Mucosa of descending colon (tissue), 3 donors: Measurements from ENCODE around the gene CDC42EP1. TPM values are rescaled to one million over a fixed set of nuclear protein-coding genes. Genes with fewer than 3 reads are reported as not detected.

Source experiments
- ATAC-seq: fragments of 200-7000 bp; cut with Tn5 transposase; one replicate; pipeline ENCODE4 v1.9.1; 2020; ENCODE audit warnings: mild to moderate bottlenecking, moderate library complexity
- DNase-seq, 3 donors: peaks; one replicate each; pipeline ENCODE4 v3.0.0-alpha.2; 2020
- H3K36me3 ChIP-seq: fragments of 200-600 bp; one replicate; pipeline ENCODE4 v1.8.0; 2021; ENCODE audit warnings: low read depth, mild to moderate bottlenecking
- H3K4me1 ChIP-seq: fragments of 200-600 bp; one replicate; pipeline ENCODE4 v1.8.0; 2021; ENCODE audit warnings: low read depth, mild to moderate bottlenecking
- H3K4me3 ChIP-seq: fragments of 200-600 bp; one replicate; pipeline ENCODE4 v1.8.0; 2021; ENCODE audit warnings: mild to moderate bottlenecking
- H3K9me3 ChIP-seq: fragments of 200-600 bp; one replicate; pipeline ENCODE4 v1.8.0; 2021; ENCODE audit warnings: mild to moderate bottlenecking
- intact Hi-C, 2 donors: fragments of 100-400 bp; cut with DNase I in 1 of 2; cut with micrococcal nuclease in 1 of 2; formaldehyde crosslinking; loops; one replicate each; pipeline versions ENCODE4 v1.11.0 to v1.11.1; 2022; cut with DNase I, micrococcal nuclease
- total RNA-seq, 3 donors: library from RNA; stranded (reverse); fragmentation: NEBNext Ultra II Directional in 2 of 3; extraction: Animal tissue kit (Norgen Biotek cat#: 25700) in 2 of 3; gene quantifications; one replicate each; pipeline versions ENCODE4 v1.2.1 to v1.2.4, GENCODE V29; 2021 to 2023
- TF ChIP-seq, protein P1 (sequence below): fragments of 200-600 bp; IDR thresholded peaks from one replicate; pipeline ENCODE4 v1.8.0; 2022; ENCODE audit warnings: antibody characterized with exemption, mild to moderate bottlenecking
- donor health status: DM: no; HTN: no; CAD: no; lungs with moderate emphysema.
- donor health status: DM: no; HTN: no; CAD: no.
- donor health status: DM: no; HTN: yes; CAD: no.

CDC42EP1 gene
- total RNA-seq, 3 donors from 2014 or later, result 31.5 to 52.0 (median 48.2) TPM

GRCh38 chr22:37556710-37557109, 3.6 kb upstream of the CDC42EP1 start:
- TF ChIP-seq, protein P1, sequence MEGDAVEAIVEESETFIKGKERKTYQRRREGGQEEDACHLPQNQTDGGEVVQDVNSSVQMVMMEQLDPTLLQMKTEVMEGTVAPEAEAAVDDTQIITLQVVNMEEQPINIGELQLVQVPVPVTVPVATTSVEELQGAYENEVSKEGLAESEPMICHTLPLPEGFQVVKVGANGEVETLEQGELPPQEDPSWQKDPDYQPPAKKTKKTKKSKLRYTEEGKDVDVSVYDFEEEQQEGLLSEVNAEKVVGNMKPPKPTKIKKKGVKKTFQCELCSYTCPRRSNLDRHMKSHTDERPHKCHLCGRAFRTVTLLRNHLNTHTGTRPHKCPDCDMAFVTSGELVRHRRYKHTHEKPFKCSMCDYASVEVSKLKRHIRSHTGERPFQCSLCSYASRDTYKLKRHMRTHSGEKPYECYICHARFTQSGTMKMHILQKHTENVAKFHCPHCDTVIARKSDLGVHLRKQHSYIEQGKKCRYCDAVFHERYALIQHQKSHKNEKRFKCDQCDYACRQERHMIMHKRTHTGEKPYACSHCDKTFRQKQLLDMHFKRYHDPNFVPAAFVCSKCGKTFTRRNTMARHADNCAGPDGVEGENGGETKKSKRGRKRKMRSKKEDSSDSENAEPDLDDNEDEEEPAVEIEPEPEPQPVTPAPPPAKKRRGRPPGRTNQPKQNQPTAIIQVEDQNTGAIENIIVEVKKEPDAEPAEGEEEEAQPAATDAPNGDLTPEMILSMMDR, result no peak
- DNase-seq (no peak), ATAC-seq (no peak)
- no peaks in the 10 kb centered on the region for H3K36me3 ChIP-seq
- H3K4me1 ChIP-seq, result peaks cover 25% of the 10 kb centered on the region
- intact Hi-C loops, result no loop called here
- no peak overlapping the region for H3K4me3 ChIP-seq
- H3K9me3 ChIP-seq, result no peaks in the 10 kb centered on the region

DNA sequence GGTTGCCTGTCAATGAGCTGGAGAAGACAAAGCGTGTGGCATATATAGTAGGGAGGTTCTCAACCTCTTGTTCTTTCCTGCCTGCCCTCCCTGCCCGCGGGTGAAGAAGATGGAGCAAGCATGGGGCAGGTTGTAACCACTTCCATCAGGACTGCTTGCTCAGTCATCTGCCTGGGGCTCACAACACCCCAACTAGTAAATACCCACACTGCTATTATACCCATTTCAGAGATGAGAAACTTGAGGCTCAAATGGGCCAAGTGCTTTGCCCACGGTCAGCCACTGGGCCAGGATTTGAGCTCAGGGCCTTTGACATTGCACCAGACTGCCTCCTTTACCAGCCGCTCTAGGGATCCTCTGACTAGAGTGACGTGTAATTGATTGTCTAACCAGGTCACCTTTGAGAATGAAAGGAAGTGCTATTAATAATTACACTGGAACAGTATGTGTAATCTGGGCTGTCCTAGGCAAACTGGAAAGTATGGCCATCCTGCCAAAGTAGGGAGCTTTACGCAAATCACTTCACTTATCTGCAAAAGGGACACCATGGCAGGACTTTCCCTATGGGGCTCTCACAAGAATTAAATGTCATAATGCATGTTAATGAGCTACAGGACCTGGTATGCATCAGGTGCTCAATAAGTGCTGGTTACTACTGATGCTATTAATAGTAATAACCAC, 2.8 kb upstream of the CDC42EP1 start:
- ATAC-seq (no peak), DNase-seq (no peak)
- intact Hi-C loops, result no loop called here
- Histone ChIP-seq H3K9me3 (no peaks in the 10 kb centered on the region), H3K4me3 (no peak overlapping the region), H3K4me1 (peaks cover 25% of the 10 kb centered on the region), H3K36me3 (no peaks in the 10 kb centered on the region)
- TF ChIP-seq, protein P1, result no peak

DNA sequence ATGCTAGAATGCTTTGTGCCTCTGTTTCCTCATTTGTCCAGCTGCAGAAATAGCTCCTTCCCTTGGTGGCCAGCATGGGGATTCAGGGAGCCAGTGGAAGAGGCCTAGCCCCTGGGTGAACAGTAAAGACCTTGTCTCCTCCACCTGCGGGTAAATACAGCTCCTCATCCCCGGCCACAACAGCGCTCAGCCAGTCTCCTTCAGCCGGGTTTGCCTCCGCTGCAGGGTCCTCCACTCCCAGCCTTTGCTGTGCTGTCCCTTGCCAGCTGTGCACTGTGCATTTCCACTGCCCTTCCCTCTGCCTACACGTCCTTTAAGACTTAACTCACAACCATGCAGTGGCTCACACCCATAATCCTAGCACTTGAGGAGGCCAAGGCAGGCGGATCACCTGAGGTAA, 1.5 kb upstream of the CDC42EP1 start:
- H3K9me3 ChIP-seq, result no peaks in the 10 kb centered on the region
- TF ChIP-seq, protein P1, result no peak
- peaks cover 33% of the 10 kb centered on the region for H3K4me1 ChIP-seq
- DNase-seq, result no peak
- no peak for ATAC-seq
- intact Hi-C loops, result no loop called here
- H3K4me3 ChIP-seq, result no peak overlapping the region
- H3K36me3 ChIP-seq, result no peaks in the 10 kb centered on the region

DNA sequence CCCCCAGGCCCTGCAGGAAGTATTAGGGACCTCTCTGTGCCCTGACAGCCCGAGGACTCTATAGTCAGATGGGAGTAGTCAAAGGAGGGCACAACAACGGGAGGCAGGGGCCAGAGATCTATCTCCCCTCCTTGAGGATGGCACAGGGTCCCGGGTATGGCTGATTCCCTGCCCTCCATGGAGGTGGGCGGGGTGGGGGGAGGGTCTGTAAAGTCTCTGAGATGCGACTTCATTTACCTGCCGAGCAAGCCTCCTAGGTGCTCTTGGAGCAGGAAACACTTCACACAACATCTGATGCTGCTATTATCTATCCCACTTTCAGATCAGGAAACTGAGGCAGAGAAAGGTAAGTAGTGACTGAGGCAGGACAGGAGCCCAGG, 769 bp upstream of the CDC42EP1 start:
- Histone ChIP-seq H3K9me3 (no peaks in the 10 kb centered on the region), H3K4me1 (peaks cover 38% of the 10 kb centered on the region), H3K36me3 (no peaks in the 10 kb centered on the region), H3K4me3 (no peak overlapping the region)
- ATAC-seq (no peak), DNase-seq (no peak)
- intact Hi-C loops, result no loop called here
- TF ChIP-seq, protein P1, result no peak

DNA sequence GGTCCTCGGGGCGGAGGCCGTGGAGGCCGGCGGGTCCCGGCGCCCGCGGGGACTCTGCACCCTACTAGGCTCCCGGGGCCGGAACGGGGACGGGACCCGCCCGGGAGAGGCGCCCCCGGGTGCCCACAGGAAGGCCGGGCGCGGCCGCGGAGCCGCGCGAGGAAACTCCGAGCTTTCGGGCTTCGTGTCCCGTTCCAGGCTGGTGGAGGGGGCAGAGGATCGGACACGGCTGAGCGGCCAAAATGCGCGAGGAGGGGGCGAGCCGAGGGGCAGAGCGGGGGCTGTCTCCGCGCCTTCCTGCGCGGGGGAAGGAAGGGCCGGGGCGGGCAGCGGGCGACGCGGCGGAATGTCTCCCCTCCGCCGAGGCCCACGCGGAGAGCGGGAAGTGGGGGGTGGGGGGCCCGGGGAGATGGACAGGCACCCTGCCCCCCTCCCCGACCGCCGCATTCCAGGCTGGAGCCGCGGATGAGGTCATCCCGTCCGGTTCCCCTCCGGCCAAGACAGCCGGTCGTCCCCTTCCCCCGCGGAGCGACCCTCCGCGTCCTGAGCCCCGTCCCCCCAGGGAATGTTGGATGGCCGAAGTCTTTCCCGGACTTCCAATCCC, 430 bp downstream of the CDC42EP1 start:
- peaks cover 46% of the 10 kb centered on the region for H3K4me1 ChIP-seq
- intact Hi-C loops, result loop anchor here in 1 of 2 donors (2.0 kb wide), 1 partner anchor 16 kb away; no protein-coding TSS in a partner anchor
- H3K36me3 ChIP-seq, result no peaks in the 10 kb centered on the region
- TF ChIP-seq, protein P1, result no peak
- DNase-seq (peak in 1 of 3 donors; percentile 70), ATAC-seq (peak; percentile 11)
- H3K9me3 ChIP-seq, result no peaks in the 10 kb centered on the region
- peak overlapping the region; percentile 67 for H3K4me3 ChIP-seq
